ENCODE measurements around the gene CNTNAP2.
"Not testable (repeated sequence)": the region's sequence is repeated elsewhere in the genome, so short reads cannot be mapped to it uniquely, and the experiment has no call there.

Gene CNTNAP2

GRCh38 chr7:146172112-146172511 is 55.5 kb downstream of the CNTNAP2 start:
- no peak for DNase-seq

GRCh38 chr7:146175716-146176115 is 59.1 kb downstream of the CNTNAP2 start:
- peak; percentile 21 for DNase-seq

DNA sequence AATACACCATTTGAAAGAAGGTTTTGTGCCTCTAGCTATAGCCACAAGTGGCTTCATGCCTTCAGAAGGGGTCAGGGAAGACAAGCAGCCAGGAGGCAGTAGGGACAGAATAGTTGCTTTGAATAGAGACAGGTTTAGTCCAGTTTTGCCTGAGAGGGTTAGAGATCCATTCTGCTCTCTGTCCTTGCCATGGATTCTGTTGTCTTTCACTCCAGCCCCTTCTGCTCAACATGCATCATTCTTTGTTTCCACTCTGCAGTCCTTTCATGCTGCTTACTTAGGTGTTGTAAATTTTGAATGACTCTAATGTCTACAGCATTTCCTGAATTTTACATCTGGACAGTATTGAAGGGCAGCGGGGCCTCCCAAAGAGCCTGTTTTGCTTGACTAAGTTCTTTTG is 60.3 kb downstream of the CNTNAP2 start:
- DNase-seq = no peak

GRCh38 chr7:146177301-146177700 is 60.7 kb downstream of the CNTNAP2 start:
- no peak for DNase-seq

DNA sequence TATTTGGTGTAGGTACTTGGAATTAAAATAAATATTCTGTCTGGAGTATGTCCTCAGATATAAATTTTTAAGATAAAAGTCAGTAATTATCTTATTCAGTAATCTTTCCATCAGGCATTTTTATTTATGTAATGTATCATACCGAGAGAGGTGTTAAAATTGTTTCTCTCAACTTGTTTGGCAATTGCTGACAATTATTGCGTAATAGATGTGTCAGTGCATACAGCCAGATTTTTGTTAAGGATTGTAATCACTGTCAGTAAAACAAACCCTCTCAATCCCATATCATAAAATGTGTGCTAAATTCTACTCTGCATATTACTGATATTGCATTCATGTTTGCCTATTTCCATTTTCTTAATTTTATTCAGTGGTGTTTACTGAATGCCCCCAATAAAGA is 69.2 kb downstream of the CNTNAP2 start:
- DNase-seq = no peak

DNA sequence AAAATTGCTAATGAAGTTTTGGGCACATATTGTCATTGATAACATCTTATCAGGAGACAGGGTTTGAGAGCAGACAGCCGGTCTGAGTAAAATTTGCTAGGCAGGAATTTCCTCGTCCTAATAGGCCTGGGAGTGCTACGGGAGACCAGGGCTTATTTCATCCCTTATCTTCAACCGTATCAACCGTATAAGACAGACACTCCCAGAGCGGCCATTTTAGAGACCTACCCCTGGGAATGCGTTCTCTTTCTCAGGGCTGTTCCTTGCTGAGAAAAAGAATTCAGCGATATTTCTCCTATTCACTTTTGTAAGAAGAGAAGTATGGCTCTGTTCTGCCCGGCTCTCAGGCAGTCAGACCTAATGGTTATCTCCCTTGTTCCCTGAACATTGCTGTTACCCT is 74.8 kb downstream of the CNTNAP2 start:
- not testable (repeated sequence) for DNase-seq

DNA sequence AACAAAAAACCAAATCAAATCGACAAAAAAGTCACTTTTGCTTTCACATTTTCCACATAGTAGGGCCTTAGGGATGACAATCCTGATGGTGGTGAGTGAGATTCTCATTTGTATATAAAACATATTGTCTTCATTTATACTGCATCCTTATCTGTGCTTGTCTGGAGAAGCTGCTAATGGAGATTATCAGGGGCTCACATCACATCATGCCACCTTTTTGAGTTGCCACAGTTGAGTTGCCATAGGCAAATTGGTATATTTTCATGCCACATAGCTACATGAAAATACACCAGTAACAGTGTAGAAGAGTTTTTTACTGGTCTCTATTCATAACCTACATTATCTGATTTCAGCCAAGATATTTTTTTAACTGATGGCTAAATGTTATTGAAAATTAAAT is 85.3 kb downstream of the CNTNAP2 start:
- no peak for DNase-seq

DNA sequence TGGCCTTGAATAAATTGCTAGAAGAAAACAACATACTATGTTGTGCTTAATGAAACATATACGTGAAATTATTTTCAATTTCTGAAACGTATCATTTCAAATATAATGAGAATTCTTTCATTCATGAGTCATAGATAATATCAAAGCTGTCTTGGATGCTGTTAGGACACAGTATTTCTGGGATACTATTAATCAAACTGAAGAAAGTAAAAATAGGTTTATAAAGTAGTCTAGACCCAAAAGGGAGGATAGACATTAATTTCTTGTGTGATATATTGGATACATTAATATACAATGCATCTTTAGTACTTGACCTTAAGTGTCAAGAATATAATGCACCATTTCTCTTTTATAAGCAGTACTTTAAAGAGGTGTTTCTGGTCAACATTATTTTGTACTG is 89.7 kb downstream of the CNTNAP2 start:
- no peak for DNase-seq

GRCh38 chr7:146208492-146208891 is 91.9 kb downstream of the CNTNAP2 start:
- DNase-seq = peak; percentile 2

GRCh38 chr7:146214842-146215241 is 98.2 kb downstream of the CNTNAP2 start:
- DNase-seq = no peak

GRCh38 chr7:146216396-146217041 is 99.9 kb downstream of the CNTNAP2 start:
- no peak for DNase-seq

DNA sequence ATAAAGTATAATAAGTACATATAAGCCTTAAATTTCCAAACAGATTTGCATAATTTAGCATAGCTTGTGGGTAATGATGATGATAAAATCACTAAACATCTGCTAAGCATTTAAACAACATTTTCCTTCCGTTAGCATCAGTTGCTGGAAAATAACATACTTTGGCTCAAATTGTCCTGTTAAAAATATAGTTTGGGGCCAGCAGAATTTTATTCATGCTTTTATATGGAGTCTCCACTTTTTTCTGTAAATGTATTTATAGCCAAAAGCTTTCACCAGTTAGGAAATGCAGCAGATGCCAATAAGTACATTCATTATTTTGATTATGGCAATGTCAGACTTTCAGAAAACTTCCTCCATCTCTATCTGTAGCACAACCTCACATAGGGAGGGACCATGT is 107.2 kb downstream of the CNTNAP2 start:
- no peak for DNase-seq

GRCh38 chr7:146232604-146233003 is 116.0 kb downstream of the CNTNAP2 start:
- no peak for DNase-seq

DNA sequence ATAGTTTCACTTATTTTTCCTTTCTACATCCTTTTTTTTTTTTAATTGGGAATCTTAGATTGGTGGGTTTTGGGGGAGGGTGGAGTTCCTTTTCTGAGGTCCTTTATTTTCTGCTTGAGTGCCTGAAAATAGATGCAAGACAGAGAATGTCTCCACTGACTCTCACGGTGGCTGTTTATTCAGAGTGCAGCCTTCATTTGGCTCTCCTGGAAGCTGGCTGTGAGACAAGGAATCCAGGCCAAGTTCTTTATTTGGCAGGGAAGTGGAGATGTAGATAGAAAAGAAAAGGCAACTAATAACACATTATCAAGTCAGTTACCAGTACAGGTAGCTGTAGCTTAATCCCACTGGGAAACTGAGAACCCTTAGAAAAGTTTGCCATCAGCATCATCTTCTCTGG is 118.6 kb downstream of the CNTNAP2 start:
- DNase-seq = no peak

- no peak for DNase-seq
These were observed 126.1 kb downstream of the CNTNAP2 start for GRCh38 chr7:146242661-146243060.

DNA sequence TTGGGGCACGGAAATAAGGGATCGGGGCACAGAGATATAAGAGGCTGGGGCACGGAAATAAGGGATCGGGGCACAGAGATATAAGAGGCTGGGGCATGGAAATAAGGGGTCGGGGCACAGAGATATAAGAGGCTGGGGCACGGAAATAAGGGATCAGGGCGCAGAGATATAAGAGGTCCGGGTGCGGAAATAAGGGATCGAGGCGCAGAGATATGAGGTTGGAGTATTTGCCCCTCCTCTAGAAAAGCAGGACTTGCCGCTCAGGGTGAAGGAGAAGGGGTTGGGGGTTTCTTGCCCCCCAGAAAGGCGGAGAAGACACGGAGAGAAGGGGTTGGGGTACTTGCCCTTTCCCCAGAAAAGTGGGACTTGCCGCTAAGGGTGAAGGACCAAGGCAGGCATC is 131.4 kb downstream of the CNTNAP2 start:
- not testable (repeated sequence) for DNase-seq

GRCh38 chr7:146248744-146249143 is 132.1 kb downstream of the CNTNAP2 start:
- not testable (repeated sequence) for DNase-seq

GRCh38 chr7:146249272-146249671 is 132.7 kb downstream of the CNTNAP2 start:
- DNase-seq = no peak

DNA sequence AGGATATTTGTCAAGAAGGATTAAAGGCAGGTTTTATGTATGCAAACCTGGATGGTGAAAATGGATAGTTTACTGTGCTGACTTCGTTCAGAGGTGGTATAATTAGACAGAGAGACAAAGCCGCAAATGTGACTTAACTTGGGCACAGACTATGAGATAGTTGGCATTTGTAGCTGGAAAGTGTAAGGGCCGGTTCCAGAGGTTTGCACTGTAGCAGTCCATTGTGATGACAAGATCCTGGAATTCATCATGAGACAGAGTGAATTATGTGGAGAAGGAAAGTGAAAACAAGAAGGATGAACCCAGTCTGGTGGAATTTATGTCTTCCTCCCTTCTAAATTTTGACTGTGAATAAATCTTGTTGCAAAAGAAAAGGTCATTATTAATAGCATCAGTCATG is 139.0 kb downstream of the CNTNAP2 start:
- no peak for DNase-seq

DNA sequence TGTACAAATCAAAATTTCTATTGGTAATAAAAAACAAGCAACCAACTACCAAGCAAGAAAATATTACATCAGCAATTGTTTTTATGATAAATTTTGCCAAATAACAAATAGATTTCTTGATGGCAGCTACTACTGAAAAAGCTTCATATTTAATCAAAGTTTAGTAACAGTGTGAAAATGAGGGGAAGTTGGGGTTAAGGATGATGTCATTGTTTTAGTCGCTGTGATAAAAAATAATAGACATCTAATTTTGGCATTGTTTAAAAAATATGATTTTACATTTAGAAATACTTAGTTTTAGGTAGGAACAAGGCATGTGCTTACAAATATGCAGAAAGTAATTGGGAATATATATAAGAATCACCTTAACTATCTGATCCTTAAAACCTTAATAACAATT is 145.9 kb downstream of the CNTNAP2 start:
- no peak for DNase-seq

- DNase-seq = no peak
These were observed 160.3 kb downstream of the CNTNAP2 start for GRCh38 chr7:146276888-146277287.

DNA sequence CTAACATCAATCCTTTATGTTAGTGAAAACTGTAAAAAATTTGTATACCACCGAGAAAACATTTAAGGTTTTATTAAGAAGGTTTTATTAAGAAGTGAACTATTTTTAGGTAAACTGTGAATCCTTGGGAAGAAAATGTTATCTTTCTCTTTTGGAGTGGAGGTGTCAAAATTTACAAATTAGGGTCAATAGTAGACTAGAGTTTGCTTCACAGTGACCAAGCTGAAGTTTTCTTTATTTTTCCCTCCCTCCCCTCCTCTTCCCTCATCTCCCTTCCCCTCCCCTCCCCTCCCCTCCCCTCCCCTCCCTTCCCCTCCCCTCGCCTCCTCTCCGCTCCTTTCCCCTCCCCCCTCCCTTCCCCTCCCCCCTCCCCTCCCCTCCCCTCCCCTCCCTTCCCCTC is 168.8 kb downstream of the CNTNAP2 start:
- no peak for DNase-seq

GRCh38 chr7:146290746-146291145 is 174.1 kb downstream of the CNTNAP2 start:
- DNase-seq = no peak

DNA sequence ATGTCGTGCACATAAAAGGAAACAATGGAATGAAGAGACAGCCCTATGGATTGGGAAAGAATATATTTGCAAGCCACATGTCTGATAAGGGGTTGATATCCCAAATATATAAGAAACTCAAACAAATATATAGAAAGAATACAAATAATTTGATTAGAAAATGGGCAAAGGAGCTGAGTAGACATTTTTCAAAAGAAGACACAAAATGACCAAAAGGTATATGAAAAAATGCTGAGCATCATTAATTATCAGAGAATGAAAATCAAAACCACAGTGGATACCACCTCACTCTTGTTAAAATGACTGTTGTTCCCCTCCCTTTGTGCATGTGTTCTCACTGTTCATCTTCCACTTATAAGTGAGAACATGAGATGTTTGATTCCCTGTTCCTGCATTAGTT is 175.3 kb downstream of the CNTNAP2 start:
- DNase-seq = no peak

DNA sequence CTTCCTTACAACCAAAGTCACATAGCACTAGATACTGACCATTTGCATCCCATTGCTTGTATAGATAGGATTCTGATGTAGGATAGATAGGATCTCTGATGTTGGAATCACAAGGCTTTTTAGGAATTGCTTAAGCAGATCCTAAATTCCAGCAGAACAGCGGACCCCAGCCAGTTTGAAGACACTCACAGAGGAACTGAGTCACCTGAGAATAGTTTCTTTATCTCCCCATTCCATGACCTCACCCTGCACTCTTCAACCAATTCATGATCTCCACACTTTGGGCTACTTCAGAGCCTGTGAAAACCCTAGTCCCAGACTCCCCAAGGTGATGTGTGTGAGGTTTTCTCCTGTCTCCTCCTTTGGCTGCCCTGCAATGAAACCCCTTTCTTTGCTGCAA is 179.4 kb downstream of the CNTNAP2 start:
- DNase-seq = no peak

DNA sequence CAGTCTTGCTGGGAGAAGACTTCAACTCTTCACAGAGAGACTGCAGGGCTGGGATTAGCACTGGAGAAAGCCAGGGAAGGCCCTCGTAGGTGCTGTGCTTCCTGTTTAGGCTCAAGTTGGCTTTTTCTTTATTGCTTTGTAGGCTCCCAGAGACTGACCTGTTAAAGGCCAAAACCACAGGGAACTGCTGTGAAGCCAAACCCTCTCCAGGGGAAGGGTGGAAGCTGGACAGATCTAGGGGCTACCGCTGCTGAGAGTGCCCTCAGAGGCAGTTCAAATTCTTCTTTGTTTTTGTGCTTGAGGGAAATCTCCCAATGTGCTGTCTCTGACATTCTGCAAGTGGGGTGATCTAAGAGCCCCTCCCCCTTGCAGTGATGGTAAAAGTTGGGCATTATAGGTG is 198.4 kb downstream of the CNTNAP2 start:
- DNase-seq = no peak

Data from fibroblast of upper back skin (primary cell).